ENCODE measurements around the gene PELI1. TPM values are rescaled to one million over a fixed set of nuclear protein-coding genes. Genes with fewer than 3 reads are reported as not detected.

The PELI1 gene
- total and polyA plus RNA-seq, 7 donors = 4.4 to 7.6 (median 6.9) TPM

DNA sequence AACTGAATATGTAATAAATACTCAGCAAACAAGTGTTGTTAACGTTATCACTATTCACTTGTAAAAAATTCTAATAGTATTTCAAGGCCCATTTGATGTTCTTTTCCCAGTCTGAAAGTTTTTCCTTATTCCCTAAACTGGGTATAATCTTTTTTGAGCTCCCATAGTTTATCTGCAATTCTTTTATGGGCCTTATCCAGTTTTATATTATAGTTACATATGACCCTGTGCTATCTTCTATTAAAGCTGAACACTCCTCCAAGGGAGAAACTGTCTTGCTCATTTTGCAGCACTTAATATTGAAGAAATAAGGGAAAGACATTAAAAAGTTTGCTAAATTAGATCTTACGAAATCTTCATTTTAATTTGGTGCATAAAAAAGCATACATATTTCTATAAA, 13.9 kb downstream of the PELI1 start:
- no peak overlapping the region for H3K4me3 ChIP-seq

DNA sequence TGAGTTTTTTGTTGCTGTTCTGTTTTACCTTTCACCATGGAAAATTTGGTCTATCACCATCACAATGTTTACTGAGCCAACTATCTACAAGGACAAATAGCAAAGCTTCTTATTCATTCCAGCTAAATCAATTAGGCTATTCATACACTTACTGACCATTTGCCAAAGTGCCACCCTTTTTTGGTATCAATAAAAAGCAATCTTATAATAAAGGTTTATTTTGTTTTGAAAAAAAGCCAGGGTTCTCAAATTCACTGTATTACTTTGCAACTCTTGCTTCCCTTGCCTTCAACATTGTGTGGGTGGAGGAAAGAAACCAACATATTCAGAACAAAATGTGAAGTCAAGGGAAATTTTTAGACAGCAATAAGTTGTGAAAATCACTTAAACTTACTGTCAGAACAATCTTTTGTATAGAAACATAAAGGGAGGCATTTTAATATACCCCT, 15.3 kb downstream of the PELI1 start:
- Histone ChIP-seq H3K27me3 (ENCODE audit: insufficient read depth in 3 of 3, low read length in 2 of 3) (no peaks in the 10 kb centered on the region), H3K4me3 (no peak overlapping the region), H3K4me1 (no peaks in the 10 kb centered on the region), H3K36me3 (ENCODE audit: insufficient read depth in 1 of 2, low read depth in 1 of 2) (no peaks in the 10 kb centered on the region), H3K9me3 (no peaks in the 10 kb centered on the region), H3K27ac (no peak overlapping the region)
- TF ChIP-seq, protein P1, sequence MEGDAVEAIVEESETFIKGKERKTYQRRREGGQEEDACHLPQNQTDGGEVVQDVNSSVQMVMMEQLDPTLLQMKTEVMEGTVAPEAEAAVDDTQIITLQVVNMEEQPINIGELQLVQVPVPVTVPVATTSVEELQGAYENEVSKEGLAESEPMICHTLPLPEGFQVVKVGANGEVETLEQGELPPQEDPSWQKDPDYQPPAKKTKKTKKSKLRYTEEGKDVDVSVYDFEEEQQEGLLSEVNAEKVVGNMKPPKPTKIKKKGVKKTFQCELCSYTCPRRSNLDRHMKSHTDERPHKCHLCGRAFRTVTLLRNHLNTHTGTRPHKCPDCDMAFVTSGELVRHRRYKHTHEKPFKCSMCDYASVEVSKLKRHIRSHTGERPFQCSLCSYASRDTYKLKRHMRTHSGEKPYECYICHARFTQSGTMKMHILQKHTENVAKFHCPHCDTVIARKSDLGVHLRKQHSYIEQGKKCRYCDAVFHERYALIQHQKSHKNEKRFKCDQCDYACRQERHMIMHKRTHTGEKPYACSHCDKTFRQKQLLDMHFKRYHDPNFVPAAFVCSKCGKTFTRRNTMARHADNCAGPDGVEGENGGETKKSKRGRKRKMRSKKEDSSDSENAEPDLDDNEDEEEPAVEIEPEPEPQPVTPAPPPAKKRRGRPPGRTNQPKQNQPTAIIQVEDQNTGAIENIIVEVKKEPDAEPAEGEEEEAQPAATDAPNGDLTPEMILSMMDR (IDR thresholded peaks at IDR 0.05) = no peak
- DNase-seq = no peak
- intact Hi-C loops (cut with DNase I) = no loop called here
- ATAC-seq = no peak

More for the DNA sequence above, 13.9 kb downstream of the PELI1 start:
- ATAC-seq (no peak), DNase-seq (no peak)
- TF ChIP-seq, protein P1 (IDR thresholded peaks at IDR 0.05) = no peak
- WGBS, 3 donors = 88 to 91% (median 88%) methylated on average over 2 of the region's 2 CpGs
- intact Hi-C loops (cut with DNase I) = no loop called here
- H3K27ac ChIP-seq = no peak overlapping the region
- no peaks in the 10 kb centered on the region for H3K36me3 ChIP-seq (ENCODE audit: insufficient read depth in 1 of 2, low read depth in 1 of 2)
- H3K9me3 ChIP-seq = no peaks in the 10 kb centered on the region
- no peaks in the 10 kb centered on the region for H3K27me3 ChIP-seq (ENCODE audit: insufficient read depth in 3 of 3, low read length in 2 of 3)
- H3K4me1 ChIP-seq = no peaks in the 10 kb centered on the region

DNA sequence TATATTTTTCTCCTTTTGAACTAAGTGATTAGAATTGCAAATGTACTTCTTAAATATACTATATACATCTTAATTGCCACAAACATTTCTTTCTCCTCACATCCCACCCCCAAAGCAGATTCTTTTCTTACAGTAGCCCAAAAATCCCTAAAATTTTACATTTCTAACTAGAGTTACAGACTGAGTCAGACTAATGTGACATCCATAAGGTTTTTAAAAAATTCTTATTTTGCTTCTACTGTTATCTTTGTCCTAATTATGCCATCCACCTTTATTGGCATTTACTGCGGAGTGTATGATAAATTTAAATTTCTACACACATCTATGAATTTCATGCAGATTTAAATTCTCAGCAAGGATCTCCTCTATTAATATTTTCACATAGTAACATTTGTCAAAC, 15.8 kb downstream of the PELI1 start:
- TF ChIP-seq, protein P1 (IDR thresholded peaks at IDR 0.05) = no peak
- Histone ChIP-seq H3K4me3 (no peak overlapping the region), H3K27me3 (ENCODE audit: insufficient read depth in 3 of 3, low read length in 2 of 3) (no peaks in the 10 kb centered on the region), H3K4me1 (no peaks in the 10 kb centered on the region), H3K36me3 (ENCODE audit: insufficient read depth in 1 of 2, low read depth in 1 of 2) (no peaks in the 10 kb centered on the region), H3K9me3 (no peaks in the 10 kb centered on the region), H3K27ac (no peak overlapping the region)
- WGBS, 3 donors = 98 to 100% (median 99%) methylated on average over 1 of the region's 1 CpG
- ATAC-seq = no peak
- no peak for DNase-seq
- intact Hi-C loops (cut with DNase I) = no loop called here

DNA sequence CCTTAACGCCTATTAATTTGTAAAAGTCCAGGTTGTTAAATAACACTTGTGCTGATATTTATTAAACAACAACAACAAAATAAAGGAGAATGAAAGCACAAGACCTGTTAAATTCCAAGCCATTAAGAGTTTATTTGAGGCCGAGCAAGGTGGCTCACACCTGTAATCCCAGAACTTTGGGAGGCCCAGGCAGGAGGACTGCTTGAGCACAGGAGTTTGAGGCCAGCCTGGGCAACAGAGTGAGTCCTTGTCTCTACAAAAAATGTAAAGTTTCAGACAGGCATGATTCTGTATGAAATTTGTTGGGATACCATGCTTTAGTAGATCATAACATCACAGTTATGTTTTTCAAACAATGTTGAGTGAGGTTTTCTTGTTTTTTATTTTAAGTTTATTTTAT, 17.1 kb downstream of the PELI1 start:
- Histone ChIP-seq H3K27me3 (ENCODE audit: insufficient read depth in 3 of 3, low read length in 2 of 3) (no peaks in the 10 kb centered on the region), H3K36me3 (ENCODE audit: insufficient read depth in 1 of 2, low read depth in 1 of 2) (no peaks in the 10 kb centered on the region), H3K4me3 (no peak overlapping the region), H3K27ac (no peak overlapping the region), H3K9me3 (no peaks in the 10 kb centered on the region), H3K4me1 (no peaks in the 10 kb centered on the region)
- no peak for DNase-seq
- intact Hi-C loops (cut with DNase I) = no loop called here
- no peak for ATAC-seq
- TF ChIP-seq, protein P1 (IDR thresholded peaks at IDR 0.05) = no peak
- 96 to 99% (median 98%) methylated on average over 2 of the region's 2 CpGs for WGBS, 3 donors

DNA sequence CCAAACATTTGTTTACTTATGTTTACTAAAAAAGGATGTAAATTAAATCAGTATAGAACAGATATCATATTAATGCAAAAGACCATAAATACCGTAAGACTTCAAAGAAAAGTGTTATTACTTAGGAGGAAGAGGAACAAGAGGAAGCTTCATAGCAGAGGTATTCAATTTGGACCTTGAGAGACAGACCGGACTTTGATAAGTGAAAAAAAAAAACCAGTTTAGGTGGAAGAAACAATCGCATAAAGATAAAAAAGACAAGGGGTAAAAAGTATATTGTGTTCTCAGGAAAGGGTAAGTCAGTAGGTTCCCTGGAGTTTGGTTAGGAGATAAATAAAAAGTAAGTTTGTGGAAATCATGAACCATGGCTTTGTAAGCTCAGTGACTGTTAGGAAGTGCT, 17.6 kb downstream of the PELI1 start:
- no peaks in the 10 kb centered on the region for H3K4me1 ChIP-seq
- no peaks in the 10 kb centered on the region for H3K9me3 ChIP-seq
- no peaks in the 10 kb centered on the region for H3K27me3 ChIP-seq (ENCODE audit: insufficient read depth in 3 of 3, low read length in 2 of 3)
- WGBS, 3 donors = 82 to 90% (median 86%) methylated on average over 3 of the region's 3 CpGs
- no peaks in the 10 kb centered on the region for H3K36me3 ChIP-seq (ENCODE audit: insufficient read depth in 1 of 2, low read depth in 1 of 2)
- DNase-seq (no peak), ATAC-seq (no peak)
- TF ChIP-seq, protein P1 (IDR thresholded peaks at IDR 0.05) = no peak
- no peak overlapping the region for H3K27ac ChIP-seq
- intact Hi-C loops (cut with DNase I) = no loop called here
- no peak overlapping the region for H3K4me3 ChIP-seq

All from psoas muscle (tissue), 8 donors.